Smooth muscle cell (in vitro differentiated cells): ENCODE data around the gene PTX4. TPM values are rescaled to one million over a fixed set of nuclear protein-coding genes. Genes with fewer than 3 reads are reported as not detected.

Experiments
- DNase-seq: peaks from one replicate; lab custom pipeline; 2025; ENCODE audit not compliant: unreplicated experiment; lab: John Stamatoyannopoulos, UW
- H2AFZ ChIP-seq: fragments of 200-600 bp; sonication (generic); 2 replicates; pipeline ENCODE4 v1.6.0; 2016; ENCODE audit warnings: antibody characterized with exemption, low read depth, mild to moderate bottlenecking
- H3F3A ChIP-seq: fragments of 200-600 bp; sonication (generic); 2 replicates; pipeline ENCODE4 v1.6.0; 2017; ENCODE audit warnings: antibody characterized with exemption, low read depth
- H3K27ac ChIP-seq: fragments of 200-600 bp; sonication (generic); 2 replicates; pipeline ENCODE4 v1.5.1; 2016; ENCODE audit warnings: low read depth, mild to moderate bottlenecking
- H3K27me3 ChIP-seq: fragments of 200-600 bp; sonication (generic); 2 replicates; pipeline ENCODE4 v1.6.1; 2016; ENCODE audit warnings: low read depth, mild to moderate bottlenecking
- H3K36me3 ChIP-seq: fragments of 200-600 bp; sonication (generic); 2 replicates; pipeline ENCODE4 v1.5.1; 2016; ENCODE audit warnings: low read depth
- H3K4me1 ChIP-seq: fragments of 200-600 bp; sonication (generic); 2 replicates; pipeline ENCODE4 v1.5.1; 2016; ENCODE audit warnings: low read depth
- H3K4me2 ChIP-seq: fragments of 200-600 bp; sonication (generic); 2 replicates; pipeline ENCODE4 v1.6.0; 2016; ENCODE audit warnings: mild to moderate bottlenecking
- H3K4me3 ChIP-seq: fragments of 200-600 bp; sonication (generic); 2 replicates; pipeline ENCODE4 v1.5.1; 2016; ENCODE audit warnings: mild to moderate bottlenecking
- H3K79me2 ChIP-seq: fragments of 200-600 bp; sonication (generic); 2 replicates; pipeline ENCODE4 v1.6.0; 2016; ENCODE audit warnings: low read depth, mild to moderate bottlenecking
- H3K9ac ChIP-seq: fragments of 200-600 bp; sonication (generic); 2 replicates; pipeline ENCODE4 v1.6.0; 2016; ENCODE audit warnings: low read depth
- H3K9me3 ChIP-seq: fragments of 200-600 bp; sonication (generic); replicated peaks from 2 replicates; pipeline ENCODE4 v1.5.1; 2016; ENCODE audit warnings: low read depth
- H4K20me1 ChIP-seq: fragments of 200-600 bp; sonication (generic); 2 replicates; pipeline ENCODE4 v1.6.0; 2016; ENCODE audit warnings: low read depth
- CTCF ChIP-seq: fragments of 200-600 bp; sonication (generic); IDR thresholded peaks from 2 replicates; pipeline ENCODE4 v1.5.1; 2017; ENCODE audit warnings: borderline replicate concordance, mild to moderate bottlenecking, antibody characterized with exemption; ENCODE audit not compliant: insufficient read depth, poor library complexity, severe bottlenecking
- WGBS: methylation state at CpG from one replicate; pipeline ENCODE4 v1.1.7; 2016; ENCODE audit warnings: low lambda C conversion rate; 5-methylcytosine and 5-hydroxymethylcytosine counted together
- polyA plus RNA-seq: library from polyadenylated mRNA; unstranded; fragments of >200 nt; fragmentation: Nextera tagmentation; extraction: Ambion mirVana; gene quantifications from 2 replicates; pipeline ENCODE4 v1.2.1, GENCODE V29; 2016
- total RNA-seq: library from RNA; depleted of rRNA; stranded (reverse); fragments of >200 nt; gene quantifications from 2 replicates; pipeline ENCODE4 v1.2.3, GENCODE V29; 2014

PTX4 gene
- total and polyA plus RNA-seq, 2 experiments from 2014 or later: not detected

GRCh38 chr16:1535391-1536291 lies 46.9 kb upstream of the PTX4 start:
- no peaks in the 10 kb centered on the region for H3K9me3 ChIP-seq
- WGBS: 88% methylated on average over 37 of the region's 39 CpGs
- peaks cover 22% of the 10 kb centered on the region for H3K79me2 ChIP-seq
- no peak overlapping the region for H3K27ac ChIP-seq
- no peak overlapping the region for H2AFZ ChIP-seq
- DNase-seq: no peak
- H3K9ac ChIP-seq: no peak overlapping the region
- H3K4me1 ChIP-seq: no peaks in the 10 kb centered on the region
- no peaks in the 10 kb centered on the region for H3K36me3 ChIP-seq
- no peaks in the 10 kb centered on the region for H4K20me1 ChIP-seq
- TF ChIP-seq CTCF: no peak
- no peak overlapping the region for H3K4me2 ChIP-seq
- H3K27me3 ChIP-seq: no peaks in the 10 kb centered on the region
- peaks cover 4% of the 10 kb centered on the region for H3F3A ChIP-seq
- H3K4me3 ChIP-seq: no peak overlapping the region

- H2AFZ ChIP-seq: no peak overlapping the region
- H3K9me3 ChIP-seq: no peaks in the 10 kb centered on the region
- no peak for TF ChIP-seq CTCF
- H3K27me3 ChIP-seq: no peaks in the 10 kb centered on the region
- no peaks in the 10 kb centered on the region for H3K36me3 ChIP-seq
- H3K4me2 ChIP-seq: peak overlapping the region; percentile 14
- H3K9ac ChIP-seq: no peak overlapping the region
- no peaks in the 10 kb centered on the region for H4K20me1 ChIP-seq
- H3K4me3 ChIP-seq: peak overlapping the region; percentile 10
- H3K4me1 ChIP-seq: no peaks in the 10 kb centered on the region
- peaks cover 22% of the 10 kb centered on the region for H3K79me2 ChIP-seq
- WGBS: 96% methylated on average over 54 of the region's 57 CpGs
- no peak for DNase-seq
- peak overlapping the region; percentile 34 for H3K27ac ChIP-seq
- H3F3A ChIP-seq: peaks cover 4% of the 10 kb centered on the region
These were observed 45.6 kb upstream of the PTX4 start for GRCh38 chr16:1534021-1535020.

GRCh38 chr16:1533443-1533951 lies 44.8 kb upstream of the PTX4 start, which contains the start of gene TMEM204:
TMEM204 (plus strand) TSS chr16:1533666; CDS start chr16:1534276, 610 bp downstream.
- Histone ChIP-seq H3K9ac (no peak within 1 kb of the TSS), H4K20me1 (no peaks in the 10 kb centered on the region), H3K4me2 (peak within 1 kb of the TSS; percentile 14), H2AFZ (no peak within 1 kb of the TSS), H3K27me3 (no peaks in the 10 kb centered on the region), H3F3A (peaks cover 4% of the 10 kb centered on the region), H3K79me2 (peaks cover 22% of the 10 kb centered on the region), H3K36me3 (no peaks in the 10 kb centered on the region), H3K4me1 (no peaks in the 10 kb centered on the region), H3K9me3 (no peaks in the 10 kb centered on the region), H3K4me3 (peak within 1 kb of the TSS; percentile 10), H3K27ac (peak within 1 kb of the TSS; percentile 34)
- WGBS: 73% methylated on average over 26 of the region's 27 CpGs
- DNase-seq: no peak
- no peak for TF ChIP-seq CTCF
